ENCODE results near the gene MLXIP. TPM values are rescaled to one million over a fixed set of nuclear protein-coding genes. Genes with fewer than 3 reads are reported as not detected.

The MLXIP gene
- total and polyA plus RNA-seq, 2 experiments from 2014 or later = 6.4 to 7.4 TPM

- peaks cover 22% of the 10 kb centered on the region for H3K4me1 ChIP-seq (ENCODE audit: insufficient read depth)
- no peaks in the 10 kb centered on the region for H3K79me2 ChIP-seq (ENCODE audit: insufficient read depth)
- 74 to 78% methylated on average over 14 of the region's 14 CpGs for WGBS, 2 experiments (ENCODE audit: low coverage in 1 of 2, low lambda C conversion rate in 2 of 2, missing lambda C conversion rate in 2 of 2)
- H3K9me3 ChIP-seq (ENCODE audit: low read depth) = no peaks in the 10 kb centered on the region
- 0 out of 2 replicates have a peak overlapping the region, but pooled peaks have one; percentile 19 for H3K9ac ChIP-seq
- H4K20me1 ChIP-seq (ENCODE audit: insufficient read depth) = no peaks in the 10 kb centered on the region
- no peaks in the 10 kb centered on the region for H3K27me3 ChIP-seq (replicated peaks; ENCODE audit: insufficient read depth)
- H2AFZ ChIP-seq = peak overlapping the region; percentile 65; the same call in 1 of the 2 replicates
- no peak overlapping the region for H3K4me2 ChIP-seq (ENCODE audit: unreplicated experiment)
- no peak overlapping the region for H3K27ac ChIP-seq
- TF ChIP-seq EZH2phosphoT487 (IDR thresholded peaks at IDR 0.05; ENCODE audit: insufficient read depth, low read depth) (no peak), EZH2 (IDR thresholded peaks at IDR 0.05; ENCODE audit: insufficient read depth, poor library complexity, severe bottlenecking) (no peak)
- H3F3A ChIP-seq (ENCODE audit: insufficient read depth) = no peaks in the 10 kb centered on the region; the same call in 1 of the 2 replicates
- in situ Hi-C loops (cut with MboI) = no loop called here
- peak; percentile 63 for DNase-seq
- no peaks in the 10 kb centered on the region for H3K36me3 ChIP-seq (ENCODE audit: low read depth)
- H3K4me3 ChIP-seq = no peak overlapping the region
- no peaks in the 10 kb centered on the region for H3K9me2 ChIP-seq (ENCODE audit: insufficient read depth)
Measured at GRCh38 chr12:122064025-122064777, 14.4 kb upstream of the MLXIP start.

GRCh38 chr12:122064780-122065588 is 13.6 kb upstream of the MLXIP start:
- no peak for TF ChIP-seq EZH2 (IDR thresholded peaks at IDR 0.05; ENCODE audit: insufficient read depth, poor library complexity, severe bottlenecking)
- no peak for TF ChIP-seq EZH2phosphoT487 (IDR thresholded peaks at IDR 0.05; ENCODE audit: insufficient read depth, low read depth)
- no peaks in the 10 kb centered on the region for H3K27me3 ChIP-seq (replicated peaks; ENCODE audit: insufficient read depth)
- H3K9me3 ChIP-seq (ENCODE audit: low read depth) = no peaks in the 10 kb centered on the region
- H3K9ac ChIP-seq = peak overlapping the region; percentile 58
- peaks cover 22% of the 10 kb centered on the region for H3K4me1 ChIP-seq (ENCODE audit: insufficient read depth)
- no peaks in the 10 kb centered on the region for H4K20me1 ChIP-seq (ENCODE audit: insufficient read depth)
- H3F3A ChIP-seq (ENCODE audit: insufficient read depth) = no peaks in the 10 kb centered on the region; the same call in 1 of the 2 replicates
- in situ Hi-C loops (cut with MboI) = loop anchor here (5.0 kb wide), 1 partner anchor 52 kb away; no protein-coding TSS in a partner anchor
- peak overlapping the region; percentile 68 for H3K27ac ChIP-seq
- H3K36me3 ChIP-seq (ENCODE audit: low read depth) = no peaks in the 10 kb centered on the region
- peak overlapping the region; percentile 62 for H3K4me2 ChIP-seq (ENCODE audit: unreplicated experiment)
- peak overlapping the region; percentile 65 for H2AFZ ChIP-seq
- no peaks in the 10 kb centered on the region for H3K9me2 ChIP-seq (ENCODE audit: insufficient read depth)
- WGBS, 2 experiments (ENCODE audit: low coverage in 1 of 2, low lambda C conversion rate in 2 of 2, missing lambda C conversion rate in 2 of 2) = 67 to 70% methylated on average over 16 of the region's 16 CpGs
- no peaks in the 10 kb centered on the region for H3K79me2 ChIP-seq (ENCODE audit: insufficient read depth)
- no peak overlapping the region for H3K4me3 ChIP-seq
- DNase-seq = peak; percentile 71

DNA sequence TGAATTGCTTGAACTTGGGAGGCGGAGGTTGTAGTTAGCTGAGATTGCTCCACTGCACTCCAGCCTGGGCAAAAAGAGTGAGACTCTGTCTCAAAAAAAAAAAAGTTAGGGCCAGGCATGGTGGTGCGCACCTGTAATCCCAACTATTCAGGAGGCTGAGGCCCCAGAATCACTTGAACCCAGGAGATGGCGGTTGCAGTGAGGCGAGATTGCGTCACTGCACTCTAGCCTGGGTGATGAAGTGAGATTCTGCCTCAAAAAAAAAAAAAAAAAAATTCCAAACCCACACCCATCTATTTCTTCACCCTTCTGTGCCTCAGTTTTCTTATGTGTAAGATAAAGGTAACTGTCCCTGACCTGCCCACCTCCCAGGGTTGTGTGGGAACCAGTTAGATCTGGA is 11.0 kb upstream of the MLXIP start:
- no peaks in the 10 kb centered on the region for H3K9me2 ChIP-seq (ENCODE audit: insufficient read depth)
- no peak overlapping the region for H3K4me2 ChIP-seq (ENCODE audit: unreplicated experiment)

DNA sequence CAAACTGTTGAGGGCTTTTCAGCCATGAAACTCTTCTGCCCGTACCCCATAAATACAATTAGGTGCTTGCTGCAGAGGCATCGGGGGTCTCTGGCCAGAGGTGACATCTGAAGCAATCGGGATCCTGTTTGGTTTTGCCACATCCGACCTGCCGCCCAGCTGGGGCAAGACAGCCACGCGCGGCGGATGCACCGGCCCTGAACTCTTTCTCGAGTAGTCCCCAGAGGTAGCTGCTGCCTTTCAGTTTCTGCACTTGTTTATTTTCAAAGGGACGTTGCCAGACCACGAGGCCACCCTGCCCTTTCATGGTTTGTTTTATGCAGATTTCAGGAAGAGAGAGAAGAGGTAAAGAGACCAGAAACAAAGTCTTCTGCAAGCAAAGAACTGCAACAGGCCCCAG is 10.6 kb upstream of the MLXIP start:
- peaks cover 11% of the 10 kb centered on the region for H3F3A ChIP-seq (ENCODE audit: insufficient read depth)
- no peaks in the 10 kb centered on the region for H3K36me3 ChIP-seq (ENCODE audit: low read depth)
- no peak overlapping the region for H3K9ac ChIP-seq
- peaks cover 28% of the 10 kb centered on the region for H3K4me1 ChIP-seq (ENCODE audit: insufficient read depth)
- no peaks in the 10 kb centered on the region for H4K20me1 ChIP-seq (ENCODE audit: insufficient read depth)
- no peak overlapping the region for H2AFZ ChIP-seq
- no peaks in the 10 kb centered on the region for H3K27me3 ChIP-seq (replicated peaks; ENCODE audit: insufficient read depth)
- no peak overlapping the region for H3K27ac ChIP-seq
- no peaks in the 10 kb centered on the region for H3K9me3 ChIP-seq (ENCODE audit: low read depth)
- no peak overlapping the region for H3K4me3 ChIP-seq
- H3K79me2 ChIP-seq (ENCODE audit: insufficient read depth) = no peaks in the 10 kb centered on the region
- no peak for TF ChIP-seq EZH2phosphoT487 (IDR thresholded peaks at IDR 0.05; ENCODE audit: insufficient read depth, low read depth)
- no peak for TF ChIP-seq EZH2 (IDR thresholded peaks at IDR 0.05; ENCODE audit: insufficient read depth, poor library complexity, severe bottlenecking)
- H3K4me2 ChIP-seq (ENCODE audit: unreplicated experiment) = no peak overlapping the region
- H3K9me2 ChIP-seq (ENCODE audit: insufficient read depth) = no peaks in the 10 kb centered on the region
- DNase-seq = no peak
- 74 to 82% methylated on average over 13 of the region's 13 CpGs for WGBS, 2 experiments (ENCODE audit: low coverage in 1 of 2, low lambda C conversion rate in 2 of 2, missing lambda C conversion rate in 2 of 2)
- in situ Hi-C loops (cut with MboI) = loop anchor here (5.0 kb wide), 1 partner anchor 49 kb away; no protein-coding TSS in a partner anchor

More for the DNA sequence above, 11.0 kb upstream of the MLXIP start:
- in situ Hi-C loops (cut with MboI) = loop anchor here (5.0 kb wide), 1 partner anchor 50 kb away; no protein-coding TSS in a partner anchor
- WGBS, 2 experiments (ENCODE audit: low coverage in 1 of 2, low lambda C conversion rate in 2 of 2, missing lambda C conversion rate in 2 of 2) = 99 to 100% methylated on average over 5 of the region's 5 CpGs
- H3K36me3 ChIP-seq (ENCODE audit: low read depth) = no peaks in the 10 kb centered on the region
- no peaks in the 10 kb centered on the region for H3K27me3 ChIP-seq (replicated peaks; ENCODE audit: insufficient read depth)
- no peaks in the 10 kb centered on the region for H3K79me2 ChIP-seq (ENCODE audit: insufficient read depth)
- no peaks in the 10 kb centered on the region for H3K9me3 ChIP-seq (ENCODE audit: low read depth)
- DNase-seq = no peak
- no peak overlapping the region for H3K9ac ChIP-seq
- no peak overlapping the region for H3K27ac ChIP-seq
- TF ChIP-seq EZH2 (IDR thresholded peaks at IDR 0.05; ENCODE audit: insufficient read depth, poor library complexity, severe bottlenecking) (no peak), EZH2phosphoT487 (IDR thresholded peaks at IDR 0.05; ENCODE audit: insufficient read depth, low read depth) (no peak)
- no peaks in the 10 kb centered on the region for H4K20me1 ChIP-seq (ENCODE audit: insufficient read depth)
- peaks cover 6% of the 10 kb centered on the region for H3F3A ChIP-seq (ENCODE audit: insufficient read depth)
- no peak overlapping the region for H3K4me3 ChIP-seq
- H2AFZ ChIP-seq = no peak overlapping the region
- peaks cover 28% of the 10 kb centered on the region for H3K4me1 ChIP-seq (ENCODE audit: insufficient read depth)

Data from GM23248 (cell line).